H1 (cell line): ENCODE results near the gene F8. TPM values are rescaled to one million over a fixed set of nuclear protein-coding genes. Genes with fewer than 3 reads are reported as not detected.

Experiments
- CTCF ChIA-PET: fragments of 300-600 bp; sonication (Branson Sonifier 250); formaldehyde crosslinking; loops from one replicate; lab custom pipeline; 2021; ENCODE audit not compliant: partially characterized antibody; lab: Charles Lee
- POLR2A ChIA-PET: fragments of 300-600 bp; sonication (Branson Sonifier 250); formaldehyde crosslinking; loops from one replicate; lab custom pipeline; 2021; ENCODE audit warnings: inconsistent platforms; ENCODE audit not compliant: partially characterized antibody; lab: Charles Lee
- DNase-seq, 2 experiments: peaks; one replicate each; pipeline versions ENCODE4 v3.0.0 to v3.0.0-alpha.2; 2010 to 2022; ENCODE audit warnings: low spot score in 2 of 2, low read depth in 1 of 2, mixed read lengths in 1 of 2
- FAIRE-seq: peaks from 2 replicates; lab custom pipeline; 2011; peaks lifted over from hg19 to GRCh38; lab: Jason Lieb, UNC
- H2AFZ ChIP-seq: 2 replicates; pipeline ENCODE4 v1.8.1; 2012; ENCODE audit warnings: low read length, inconsistent platforms
- H2AK5ac ChIP-seq: 2 replicates; pipeline ENCODE4 v1.6.1; 2013; ENCODE audit warnings: low read depth, low read length
- H2BK120ac ChIP-seq: replicated peaks from 2 replicates; pipeline ENCODE3; 2013; ENCODE audit warnings: low read depth, low read length, inconsistent platforms
- H2BK12ac ChIP-seq: 2 replicates; pipeline ENCODE4 v1.6.1; 2013; ENCODE audit warnings: low read depth, low read length
- H2BK15ac ChIP-seq: 2 replicates; pipeline ENCODE4 v1.6.1; 2013; ENCODE audit warnings: low read length
- H2BK20ac ChIP-seq: 2 replicates; pipeline ENCODE4 v1.6.1; 2013; ENCODE audit warnings: low read length
- H2BK5ac ChIP-seq: 2 replicates; pipeline ENCODE4 v1.6.1; 2013; ENCODE audit warnings: low read depth, low read length
- H3K14ac ChIP-seq: 2 replicates; pipeline ENCODE4 v1.6.1; 2013; ENCODE audit warnings: inconsistent platforms; ENCODE audit not compliant: insufficient read length
- H3K18ac ChIP-seq: 2 replicates; pipeline ENCODE4 v1.6.1; 2013; ENCODE audit warnings: low read length; ENCODE audit errors: extremely low read depth
- H3K23ac ChIP-seq: 2 replicates; pipeline ENCODE4 v1.6.1; 2013; ENCODE audit warnings: inconsistent platforms; ENCODE audit not compliant: insufficient read length
- H3K23me2 ChIP-seq: 2 replicates; pipeline ENCODE4 v1.6.1; 2013; ENCODE audit warnings: low read depth, low read length
- H3K27ac ChIP-seq: 2 replicates; pipeline ENCODE4 v1.6.1; 2011; ENCODE audit warnings: low read depth, low read length, inconsistent platforms
- H3K27me3 ChIP-seq, 4 experiments: replicated peaks in 1 of 4; 1 replicate in 1 of 4; 2 replicates in 3 of 4; pipeline versions ENCODE4 v1.6.1 to v1.8.1; 2011 to 2013; ENCODE audit warnings: low read length in 3 of 4, mild to moderate bottlenecking in 3 of 4, inconsistent platforms in 2 of 4, mixed read lengths in 2 of 4, moderate library complexity in 1 of 4; ENCODE audit not compliant: control insufficient read depth in 3 of 4, insufficient read depth in 3 of 4; ENCODE audit errors: extremely low read depth in 1 of 4
- H3K36me3 ChIP-seq, 4 experiments: 2 replicates each; pipeline versions ENCODE4 v1.6.1 to v1.8.1; 2011 to 2013; ENCODE audit warnings: mild to moderate bottlenecking in 4 of 4, low read length in 3 of 4, moderate library complexity in 2 of 4, control low read depth in 1 of 4, inconsistent platforms in 1 of 4; ENCODE audit not compliant: insufficient read depth in 4 of 4, control insufficient read depth in 2 of 4
- H3K4ac ChIP-seq: replicated peaks from 2 replicates; pipeline ENCODE3; 2013; ENCODE audit warnings: low read length, low read depth, mixed read lengths, inconsistent platforms; ENCODE audit not compliant: insufficient read length
- H3K4me1 ChIP-seq, 4 experiments: replicated peaks in 1 of 4; 1 replicate in 1 of 4; 2 replicates in 3 of 4; pipeline versions ENCODE4 v1.6.1 to v1.8.1; 2011 to 2013; ENCODE audit warnings: low read length in 3 of 4, inconsistent platforms in 2 of 4, mixed read lengths in 1 of 4; ENCODE audit not compliant: insufficient read depth in 4 of 4, control insufficient read depth in 3 of 4
- H3K4me2 ChIP-seq, 2 experiments: 2 replicates each; pipeline versions ENCODE4 v1.6.1 to v1.8.1; 2011 to 2013; ENCODE audit warnings: low read depth in 2 of 2, low read length in 2 of 2, control low read depth in 1 of 2, inconsistent platforms in 1 of 2, mild to moderate bottlenecking in 1 of 2; ENCODE audit not compliant: insufficient read depth in 1 of 2
- H3K4me3 ChIP-seq, 4 experiments: fragments of 200-600, 300-600 bp in 1 of 4; sonication (generic), shearing (Covaris generic), sonication (Bioruptor Twin) in 1 of 4; 2 replicates each; pipeline versions ENCODE4 v1.5.1 to v1.8.1; 2011 to 2016; ENCODE audit warnings: low read length in 4 of 4, low read depth in 3 of 4, control low read depth in 2 of 4, inconsistent platforms in 2 of 4, mild to moderate bottlenecking in 2 of 4, mixed read lengths in 1 of 4, moderate library complexity in 1 of 4; ENCODE audit not compliant: insufficient read depth in 2 of 4; ENCODE audit errors: extremely low read depth in 1 of 4
- H3K56ac ChIP-seq: replicated peaks from 2 replicates; pipeline ENCODE3; 2013; ENCODE audit warnings: low read depth, mild to moderate bottlenecking, mixed read lengths, low read length, inconsistent platforms; ENCODE audit not compliant: insufficient read length
- H3K79me1 ChIP-seq: 2 replicates; pipeline ENCODE4 v1.6.1; 2013; ENCODE audit warnings: low read depth, low read length, control low read depth
- H3K79me2 ChIP-seq, 2 experiments: 2 replicates each; pipeline versions ENCODE4 v1.6.1 to v1.8.1; 2012 to 2013; ENCODE audit warnings: low read length in 2 of 2, mild to moderate bottlenecking in 2 of 2, inconsistent platforms in 1 of 2; ENCODE audit not compliant: insufficient read depth in 2 of 2, control insufficient read depth in 1 of 2
- H3K9ac ChIP-seq, 4 experiments: replicated peaks in 1 of 4; 1 replicate in 1 of 4; 2 replicates in 3 of 4; pipeline versions ENCODE4 v1.6.1 to v1.8.1; 2011 to 2013; ENCODE audit warnings: low read depth in 3 of 4, low read length in 3 of 4, control low read depth in 2 of 4, mild to moderate bottlenecking in 2 of 4, moderate library complexity in 2 of 4, inconsistent platforms in 1 of 4; ENCODE audit errors: extremely low read depth in 1 of 4
- H3K9me3 ChIP-seq, 2 experiments: 2 replicates each; pipeline versions ENCODE4 v1.6.1 to v1.8.1; 2012 to 2013; ENCODE audit warnings: mild to moderate bottlenecking in 2 of 2, moderate library complexity in 2 of 2, control low read depth in 1 of 2, inconsistent platforms in 1 of 2, low read depth in 1 of 2, low read length in 1 of 2, mixed read lengths in 1 of 2; ENCODE audit not compliant: insufficient read depth in 2 of 2
- H4K20me1 ChIP-seq, 2 experiments: replicated peaks in 1 of 2; 2 replicates each; pipeline versions ENCODE3 to v1.8.1; 2011 to 2013; ENCODE audit warnings: inconsistent platforms in 2 of 2, low read length in 2 of 2, mild to moderate bottlenecking in 1 of 2; ENCODE audit not compliant: insufficient read depth in 2 of 2, control insufficient read depth in 1 of 2
- H4K5ac ChIP-seq: 2 replicates; pipeline ENCODE4 v1.6.1; 2013; ENCODE audit warnings: low read length, low read depth, mixed read lengths, inconsistent platforms; ENCODE audit not compliant: insufficient read length
- H4K8ac ChIP-seq: 2 replicates; pipeline ENCODE4 v1.8.0; 2013; ENCODE audit warnings: mild to moderate bottlenecking, moderate library complexity, low read length, inconsistent platforms; ENCODE audit not compliant: insufficient read depth; ENCODE audit errors: extremely low read depth
- H4K91ac ChIP-seq: replicated peaks from 2 replicates; pipeline ENCODE3; 2013; ENCODE audit warnings: low read length, mixed read lengths, inconsistent platforms; ENCODE audit not compliant: insufficient read length
- EGR1 ChIP-seq: IDR thresholded peaks from 2 replicates; pipeline ENCODE4 v1.6.1; 2011; ENCODE audit warnings: low read depth, low read length, borderline replicate concordance
- PHF8 ChIP-seq: fragments of 200-600 bp; sonication (generic); conservative IDR thresholded peaks from 2 replicates; pipeline ENCODE4 v1.7.1; 2012; ENCODE audit warnings: low read depth, mild to moderate bottlenecking, inconsistent platforms, low read length, moderate library complexity
- SIX5 ChIP-seq: IDR thresholded peaks from 2 replicates; pipeline ENCODE4 v1.6.1; 2011; ENCODE audit warnings: mild to moderate bottlenecking, low read depth, low read length
- WGBS, 2 experiments: shearing (Covaris generic) in 1 of 2; methylation state at CpG; one replicate each; pipeline versions ENCODE4 v1.1.6 to v1.1.7; 2013 to 2015; ENCODE audit warnings: low lambda C conversion rate in 2 of 2, mixed read lengths in 2 of 2, inconsistent platforms in 1 of 2, low coverage in 1 of 2, missing lambda C conversion rate in 1 of 2; ENCODE audit not compliant: insufficient replicate concordance in 2 of 2, insufficient coverage in 1 of 2, insufficient read length in 1 of 2; ENCODE audit errors: extremely low coverage in 1 of 2, missing lambda C conversion rate in 1 of 2; 5-methylcytosine and 5-hydroxymethylcytosine counted together
- polyA plus RNA-seq, 7 experiments: library from polyadenylated mRNA; depleted of rRNA in 3 of 7; stranded (reverse) in 5 of 7; unstranded in 2 of 7; fragments of >200 nt in 5 of 7; fragments of 200-250 nt in 2 of 7; gene quantifications; 1 replicate in 5 of 7; 2 replicates in 1 of 7; 4 replicates in 1 of 7; pipeline versions ENCODE4 v1.2.1 to v1.2.3, GENCODE V29; 2011 to 2013; ENCODE audit warnings: missing spikeins in 2 of 7, mixed read lengths in 2 of 7
- total RNA-seq: library from RNA; stranded (reverse); fragmentation: NEBNext Ultra II Directional; extraction: Animal tissue kit (Norgen Biotek cat#: 25700); gene quantifications from 2 replicates; pipeline ENCODE4 v1.2.1, GENCODE V29; 2021

The F8 gene
- total and polyA plus RNA-seq, 2 of the 8 experiments (the other 6 are each of a cell fraction or from before 2014, with no cell fraction given): 1.1 to 2.6 TPM

- no peak for FAIRE-seq
- CTCF ChIA-PET: no interaction called here
- Histone ChIP-seq H3K36me3 (peaks cover 0 to 10% (median 1%) of the 10 kb centered on the region in 4 experiments; a peak in 5 of 8 replicates), H3K79me2 (peaks cover 0 to 20% of the 10 kb centered on the region in 2 experiments; a peak in 2 of 4 replicates), H4K20me1 (no peaks in the 10 kb centered on the region), H3K27me3 (no peaks in the 10 kb centered on the region), H4K8ac (no peak overlapping the region), H3K4me3 (peak overlapping the region; percentile 57 to 95 (median 63)), H3K23ac (no peak overlapping the region), H3K18ac (no peak overlapping the region; the same call in 1 of the 2 replicates), H4K91ac (no peak overlapping the region), H3K9ac (peak overlapping the region in 3 of 4 experiments; percentile 48 to 70 (median 64); a peak in 5 of 7 replicates), H3K79me1 (no peaks in the 10 kb centered on the region), H3K4ac (no peak overlapping the region), H2AFZ (0 out of 2 replicates have a peak overlapping the region, but pooled peaks have one; percentile 32), H2BK20ac (no peak overlapping the region), H3K4me2 (peak overlapping the region; percentile 84 to 91), H3K56ac (no peak overlapping the region), H2BK12ac (no peak overlapping the region), H2BK15ac (no peak overlapping the region), H3K27ac (no peak overlapping the region; the same call in 1 of the 2 replicates), H2BK120ac (no peak overlapping the region)
- no peak for DNase-seq
- TF ChIP-seq SIX5: no peak
- no peak for TF ChIP-seq EGR1
- 0 out of 2 replicates have a peak, but pooled peaks have one; percentile 43 for TF ChIP-seq PHF8
- TF ChIP-seq, all 59 proteins: peak for 1
- whole genome bisulfite sequencing, 2 experiments: 1% methylated on average over 12 of the region's 16 CpGs; no CpG with 5 or more reads in 1 of the 2 experiments
- POLR2A ChIA-PET: no interaction called here
- no peak overlapping the region for H4K5ac ChIP-seq
- no peak overlapping the region for H2BK5ac ChIP-seq
- no peaks in the 10 kb centered on the region for H3K9me3 ChIP-seq
- H3K14ac ChIP-seq: no peak overlapping the region
- no peaks in the 10 kb centered on the region for H3K4me1 ChIP-seq
- H2AK5ac ChIP-seq: no peak overlapping the region
- H3K23me2 ChIP-seq: 0 out of 2 replicates have a peak, but pooled peaks cover 2% of the 10 kb centered on the region
These were observed 48.1 kb upstream of the F8 start for GRCh38 chrX:155070663-155070974.
